GM06990 (cell line): ENCODE measurements around the gene BCAP31.

ENCODE experiments used
- DNase-seq: peaks from one replicate; pipeline ENCODE4 v3.0.0-alpha.2; 2011; ENCODE audit not compliant: insufficient read length; ENCODE audit errors: extremely low read depth
- H3K27me3 ChIP-seq: replicated peaks from 2 replicates; pipeline ENCODE4 v1.6.0; 2011; ENCODE audit warnings: low read length; ENCODE audit not compliant: control insufficient read depth, insufficient read depth
- H3K36me3 ChIP-seq: 2 replicates; pipeline ENCODE4 v1.5.1; 2011; ENCODE audit warnings: low read length; ENCODE audit not compliant: control insufficient read depth, insufficient read depth
- H3K4me3 ChIP-seq: replicated peaks from 2 replicates; pipeline ENCODE4 v1.5.1; 2011; ENCODE audit warnings: low read depth, mild to moderate bottlenecking, control low read depth, low read length
- TF ChIP-seq, protein P1 (sequence below): IDR thresholded peaks from 2 replicates; pipeline ENCODE4 v1.5.1; 2011; ENCODE audit warnings: low read length, control low read depth, mild to moderate bottlenecking, inconsistent platforms; ENCODE audit not compliant: insufficient read depth, poor library complexity, severe bottlenecking

The BCAP31 gene

DNA sequence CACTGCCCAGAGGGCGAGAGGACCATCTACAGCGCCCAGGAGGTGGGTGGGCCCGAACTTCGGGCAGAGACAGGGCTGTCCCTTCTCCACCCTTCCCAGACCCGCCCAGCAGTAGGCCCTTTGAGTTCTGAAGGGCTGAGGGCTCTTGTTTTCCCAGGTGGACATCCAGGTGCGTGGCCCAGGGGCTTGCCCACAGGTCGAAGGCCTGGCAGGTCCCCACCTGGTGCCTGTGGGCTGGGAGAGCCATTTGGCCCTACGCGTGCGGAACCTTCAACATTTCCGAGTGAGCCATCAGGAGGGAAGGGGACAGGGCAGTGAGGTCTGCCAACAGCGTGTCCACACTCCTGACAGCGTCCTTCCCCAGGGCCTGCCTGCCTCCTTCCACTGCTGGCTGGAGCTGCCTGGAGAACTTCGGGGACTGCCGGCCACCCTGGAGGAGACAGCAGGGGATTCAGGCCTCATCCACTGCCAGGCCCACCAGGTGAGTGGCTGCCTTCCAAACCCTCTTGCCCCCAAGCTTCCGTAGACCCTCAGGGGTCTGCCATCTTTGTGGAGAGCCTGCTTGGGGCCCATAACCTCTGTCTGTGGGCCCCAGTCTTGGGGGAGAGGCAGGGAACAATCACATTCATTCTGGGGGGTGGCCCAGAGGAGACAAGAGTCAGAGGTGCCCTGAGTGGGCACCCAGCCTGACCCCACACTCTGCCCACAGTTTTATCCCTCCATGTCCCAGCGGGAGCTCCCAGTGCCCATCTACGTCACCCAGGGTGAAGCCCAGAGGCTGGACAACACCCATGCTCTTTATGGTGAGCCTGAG lies 46.6 kb upstream of the BCAP31 start:
- TF ChIP-seq, protein P1, sequence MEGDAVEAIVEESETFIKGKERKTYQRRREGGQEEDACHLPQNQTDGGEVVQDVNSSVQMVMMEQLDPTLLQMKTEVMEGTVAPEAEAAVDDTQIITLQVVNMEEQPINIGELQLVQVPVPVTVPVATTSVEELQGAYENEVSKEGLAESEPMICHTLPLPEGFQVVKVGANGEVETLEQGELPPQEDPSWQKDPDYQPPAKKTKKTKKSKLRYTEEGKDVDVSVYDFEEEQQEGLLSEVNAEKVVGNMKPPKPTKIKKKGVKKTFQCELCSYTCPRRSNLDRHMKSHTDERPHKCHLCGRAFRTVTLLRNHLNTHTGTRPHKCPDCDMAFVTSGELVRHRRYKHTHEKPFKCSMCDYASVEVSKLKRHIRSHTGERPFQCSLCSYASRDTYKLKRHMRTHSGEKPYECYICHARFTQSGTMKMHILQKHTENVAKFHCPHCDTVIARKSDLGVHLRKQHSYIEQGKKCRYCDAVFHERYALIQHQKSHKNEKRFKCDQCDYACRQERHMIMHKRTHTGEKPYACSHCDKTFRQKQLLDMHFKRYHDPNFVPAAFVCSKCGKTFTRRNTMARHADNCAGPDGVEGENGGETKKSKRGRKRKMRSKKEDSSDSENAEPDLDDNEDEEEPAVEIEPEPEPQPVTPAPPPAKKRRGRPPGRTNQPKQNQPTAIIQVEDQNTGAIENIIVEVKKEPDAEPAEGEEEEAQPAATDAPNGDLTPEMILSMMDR = no peak
- DNase-seq = no peak
- H3K4me3 ChIP-seq = no peak overlapping the region
- no peaks in the 10 kb centered on the region for H3K27me3 ChIP-seq
- H3K36me3 ChIP-seq = no peaks in the 10 kb centered on the region

DNA sequence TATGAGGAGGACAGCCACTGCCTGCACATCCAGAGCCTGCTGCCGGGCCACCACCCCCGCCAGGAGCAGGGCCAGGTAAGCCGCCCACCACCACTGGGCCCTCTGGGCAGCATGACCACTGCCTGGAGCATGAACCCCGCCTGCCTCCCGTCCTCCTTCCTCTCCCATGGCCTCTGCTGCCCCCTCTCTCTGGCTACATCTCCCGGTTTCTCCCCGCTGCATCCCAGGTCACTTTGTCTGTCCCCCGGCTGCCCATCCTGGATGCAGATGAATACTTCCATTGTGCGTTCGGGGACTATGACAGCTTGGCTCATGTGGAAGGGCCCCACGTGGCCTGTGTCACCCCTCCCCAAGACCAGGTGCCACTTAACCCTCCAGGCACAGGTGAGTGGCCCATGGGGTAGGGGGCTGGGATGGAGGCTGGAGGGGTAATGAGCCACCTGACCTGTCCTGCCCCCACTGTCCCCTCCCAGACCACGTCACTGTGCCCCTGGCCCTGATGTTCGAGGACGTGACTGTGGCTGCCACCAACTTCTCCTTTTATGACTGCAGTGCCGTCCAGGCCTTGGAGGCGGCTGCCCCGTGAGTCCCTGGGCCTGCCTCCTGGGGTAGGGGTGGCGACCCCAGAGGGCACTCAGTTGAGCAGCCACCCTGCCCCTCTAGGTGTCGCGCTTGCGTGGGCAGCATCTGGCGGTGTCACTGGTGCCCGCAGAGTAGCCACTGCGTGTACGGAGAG lies 45.8 kb upstream of the BCAP31 start:
- Histone ChIP-seq H3K4me3 (no peak overlapping the region), H3K36me3 (no peaks in the 10 kb centered on the region), H3K27me3 (no peaks in the 10 kb centered on the region)
- no peak for DNase-seq
- TF ChIP-seq, protein P1 = no peak

DNA sequence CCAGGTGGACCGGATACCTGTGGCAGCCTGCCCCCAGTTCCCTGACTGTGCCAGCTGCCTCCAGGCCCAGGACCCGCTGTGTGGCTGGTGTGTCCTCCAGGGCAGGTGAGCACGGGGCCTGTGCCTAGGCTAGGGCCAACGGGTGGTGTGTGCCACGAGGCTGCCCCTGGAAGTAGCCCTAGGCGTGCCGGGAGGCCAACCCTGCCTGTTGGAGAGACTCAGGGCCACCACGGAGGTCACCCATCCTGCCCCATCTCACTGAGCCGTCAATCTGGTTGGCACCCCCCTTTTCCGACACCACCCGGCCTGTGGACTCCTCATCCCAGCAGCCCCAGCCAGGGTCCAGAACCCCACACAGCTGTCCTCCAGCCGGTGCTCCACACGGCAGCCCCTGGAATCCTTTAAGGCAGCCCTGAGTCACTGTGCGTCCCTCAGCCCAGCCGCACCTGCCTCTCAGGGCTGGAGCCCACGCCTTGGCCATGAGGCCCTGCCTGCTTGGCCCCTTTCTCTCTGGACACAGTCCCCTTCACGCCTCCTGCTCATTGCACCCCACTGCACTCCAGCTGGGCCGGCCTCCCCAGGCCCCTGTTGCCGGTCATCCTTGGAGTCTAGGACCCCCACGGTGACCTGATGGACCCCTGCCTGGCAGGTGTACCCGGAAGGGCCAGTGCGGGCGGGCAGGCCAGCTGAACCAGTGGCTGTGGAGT lies 45.1 kb upstream of the BCAP31 start:
- H3K4me3 ChIP-seq = no peak overlapping the region
- peak; percentile 6 for DNase-seq

DNA sequence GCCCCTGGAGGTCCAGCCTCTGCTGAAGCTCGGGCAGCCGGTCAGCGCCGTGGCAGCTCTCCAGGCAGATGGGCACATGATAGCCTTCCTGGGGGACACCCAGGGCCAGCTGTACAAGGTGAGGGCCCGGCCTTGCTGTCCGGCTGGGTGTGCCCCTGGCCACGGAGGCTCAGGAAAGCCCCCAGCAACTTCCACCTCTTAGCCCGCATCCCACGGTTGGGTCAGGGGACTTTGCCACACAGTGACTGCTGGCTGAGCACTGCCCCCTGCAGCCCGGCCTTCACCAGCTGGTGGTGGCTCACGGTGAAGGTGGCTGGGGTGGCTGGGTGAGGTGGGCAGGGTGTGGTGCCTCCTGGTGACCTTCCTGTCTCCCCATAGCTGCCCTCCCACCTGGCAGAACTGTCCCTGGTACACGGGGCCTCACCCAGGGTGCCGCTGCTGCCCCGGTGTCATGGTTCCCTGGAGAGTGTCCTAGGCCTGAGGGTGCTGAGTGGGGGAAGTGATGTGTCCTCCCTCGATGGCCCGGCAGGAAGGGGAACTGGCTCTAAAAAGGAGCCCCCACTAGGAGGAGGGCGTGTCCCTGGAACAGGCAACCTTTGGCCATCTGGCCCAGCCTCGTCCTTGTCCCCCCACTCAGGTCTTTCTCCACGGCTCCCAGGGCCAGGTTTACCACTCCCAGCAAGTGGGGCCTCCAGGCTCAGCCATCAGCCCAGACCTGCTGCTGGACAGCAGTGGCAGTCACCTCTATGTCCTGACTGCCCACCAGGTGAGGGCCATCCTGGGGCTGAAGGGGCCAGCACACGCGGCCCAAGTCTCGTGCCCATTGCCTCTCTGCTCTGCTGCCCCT lies 44.3 kb upstream of the BCAP31 start:
- TF ChIP-seq, protein P1 = peak; percentile 35
- Histone ChIP-seq H3K36me3 (no peaks in the 10 kb centered on the region), H3K27me3 (no peaks in the 10 kb centered on the region), H3K4me3 (no peak overlapping the region)
- peak; percentile 11 for DNase-seq

More for the DNA sequence above, 45.1 kb upstream of the BCAP31 start:
- TF ChIP-seq, protein P1 = no peak
- H3K36me3 ChIP-seq = no peaks in the 10 kb centered on the region
- no peaks in the 10 kb centered on the region for H3K27me3 ChIP-seq

DNA sequence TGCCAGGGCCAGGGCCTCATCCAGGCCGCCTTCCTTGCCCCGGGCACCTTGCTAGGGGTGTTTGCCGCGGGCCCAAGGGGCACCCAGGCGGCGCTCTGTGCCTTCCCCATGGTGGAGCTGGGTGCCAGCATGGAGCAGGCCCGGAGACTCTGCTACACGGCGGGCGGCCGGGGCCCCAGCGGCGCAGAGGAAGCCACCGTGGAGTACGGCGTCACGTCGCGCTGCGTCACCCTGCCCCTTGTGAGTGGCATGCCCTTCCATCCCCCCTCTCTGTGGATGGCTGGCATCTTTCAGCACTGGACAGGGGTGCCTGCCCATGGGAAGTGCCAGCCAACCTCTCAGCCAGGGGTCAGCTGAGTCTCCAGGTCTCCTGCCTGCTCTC lies 43.5 kb upstream of the BCAP31 start:
- H3K4me3 ChIP-seq = no peak overlapping the region
- TF ChIP-seq, protein P1 = no peak
- peak; percentile 6 for DNase-seq
- H3K27me3 ChIP-seq = no peaks in the 10 kb centered on the region
- no peaks in the 10 kb centered on the region for H3K36me3 ChIP-seq
